HG03064 (cell line): ENCODE data around the gene LDB3.
"Not testable (repeated sequence)": the region's sequence is repeated elsewhere in the genome, so short reads cannot be mapped to it uniquely, and the experiment has no call there.

Experiments
- ATAC-seq: cut with Tn5 transposase; IDR thresholded peaks from one replicate; pipeline ENCODE4 v1.9.1; 2021; ENCODE audit warnings: low read depth; ENCODE audit not compliant: unreplicated experiment

Gene LDB3, protein sequence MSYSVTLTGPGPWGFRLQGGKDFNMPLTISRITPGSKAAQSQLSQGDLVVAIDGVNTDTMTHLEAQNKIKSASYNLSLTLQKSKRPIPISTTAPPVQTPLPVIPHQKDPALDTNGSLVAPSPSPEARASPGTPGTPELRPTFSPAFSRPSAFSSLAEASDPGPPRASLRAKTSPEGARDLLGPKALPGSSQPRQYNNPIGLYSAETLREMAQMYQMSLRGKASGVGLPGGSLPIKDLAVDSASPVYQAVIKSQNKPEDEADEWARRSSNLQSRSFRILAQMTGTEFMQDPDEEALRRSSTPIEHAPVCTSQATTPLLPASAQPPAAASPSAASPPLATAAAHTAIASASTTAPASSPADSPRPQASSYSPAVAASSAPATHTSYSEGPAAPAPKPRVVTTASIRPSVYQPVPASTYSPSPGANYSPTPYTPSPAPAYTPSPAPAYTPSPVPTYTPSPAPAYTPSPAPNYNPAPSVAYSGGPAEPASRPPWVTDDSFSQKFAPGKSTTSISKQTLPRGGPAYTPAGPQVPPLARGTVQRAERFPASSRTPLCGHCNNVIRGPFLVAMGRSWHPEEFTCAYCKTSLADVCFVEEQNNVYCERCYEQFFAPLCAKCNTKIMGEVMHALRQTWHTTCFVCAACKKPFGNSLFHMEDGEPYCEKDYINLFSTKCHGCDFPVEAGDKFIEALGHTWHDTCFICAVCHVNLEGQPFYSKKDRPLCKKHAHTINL

DNA sequence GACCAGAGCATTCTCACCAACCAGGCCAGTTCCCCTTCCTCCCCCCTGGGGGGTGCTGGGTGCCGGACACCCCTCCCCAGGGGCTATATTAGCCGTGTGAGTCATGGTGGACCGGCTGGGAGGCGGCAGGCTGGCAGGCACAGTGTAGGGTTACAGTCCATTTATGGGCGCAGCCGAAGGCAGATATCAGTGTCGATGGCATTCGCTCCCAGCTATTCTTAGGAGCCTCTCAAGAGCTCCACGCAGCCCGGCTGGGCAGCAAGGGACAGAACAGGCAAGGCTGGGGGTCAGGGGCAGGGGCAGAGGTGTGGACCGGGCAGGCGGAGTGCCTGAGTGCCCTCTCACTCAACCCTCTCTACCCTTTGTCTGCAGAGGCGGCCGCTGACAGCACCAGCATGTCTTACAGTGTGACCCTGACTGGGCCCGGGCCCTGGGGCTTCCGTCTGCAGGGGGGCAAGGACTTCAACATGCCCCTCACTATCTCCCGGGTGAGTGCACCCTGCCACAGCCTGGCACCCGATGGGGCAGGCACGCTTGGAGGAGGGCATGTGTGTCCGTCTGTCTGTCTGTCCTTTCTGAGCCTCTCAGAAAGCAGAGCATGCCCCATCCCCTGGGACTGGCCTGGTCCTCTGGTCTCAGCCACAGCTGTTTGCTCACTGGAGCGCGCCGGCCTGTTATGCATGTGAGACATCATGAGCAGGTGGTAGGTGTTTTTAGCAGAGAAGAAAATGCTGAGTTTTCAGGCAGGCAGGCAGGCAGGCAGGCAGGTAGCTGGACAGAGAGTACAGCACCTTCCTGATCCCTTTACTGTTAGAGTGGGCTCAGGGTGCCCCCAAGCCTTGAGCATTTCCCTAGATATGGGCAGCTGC lies at the start of gene LDB3:
LDB3 (plus strand) TSS at position 215 of the 869 bp plus-strand sequence; CDS start at position 396, 181 bp downstream.
- ATAC-seq: no peak

DNA sequence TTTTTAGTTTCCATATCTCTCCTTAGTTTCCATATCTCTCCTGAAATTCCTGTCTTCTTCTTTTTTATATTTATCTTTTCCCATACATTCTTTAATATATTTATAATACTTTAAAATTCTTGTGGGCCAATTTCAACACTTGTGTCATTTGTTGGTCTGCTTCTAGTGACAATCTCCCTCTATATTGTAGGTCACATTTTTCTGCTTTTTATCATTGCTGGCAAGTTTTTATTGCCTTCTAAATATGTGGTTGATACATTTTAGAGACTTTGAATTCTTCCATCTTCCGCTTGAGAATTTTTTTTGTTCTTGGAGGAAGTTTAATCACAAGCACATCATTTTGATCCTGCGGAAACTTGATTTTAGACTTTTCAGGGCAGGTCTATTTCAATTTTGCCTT lies 40.0 kb upstream of the LDB3 start:
- ATAC-seq: no peak

DNA sequence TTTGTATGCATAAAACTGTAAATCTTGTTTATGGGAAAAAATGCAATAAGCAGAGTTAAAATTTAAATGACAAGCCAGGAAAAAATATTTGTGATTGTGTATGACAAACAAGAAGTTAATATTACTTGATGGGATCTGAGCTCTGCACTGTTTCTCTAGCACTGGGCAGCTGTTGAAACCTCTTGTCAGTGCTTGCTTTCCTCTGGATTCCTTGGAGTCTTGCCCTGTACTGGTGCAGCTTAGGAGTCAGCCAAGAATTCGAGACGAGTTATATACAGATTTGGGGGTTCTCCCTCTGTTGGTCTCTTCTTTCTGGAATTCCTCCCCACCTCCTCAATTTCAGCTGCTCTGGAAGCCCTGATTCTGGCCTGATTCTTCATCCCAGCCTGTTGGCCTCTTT lies 38.2 kb upstream of the LDB3 start:
- no peak for ATAC-seq

DNA sequence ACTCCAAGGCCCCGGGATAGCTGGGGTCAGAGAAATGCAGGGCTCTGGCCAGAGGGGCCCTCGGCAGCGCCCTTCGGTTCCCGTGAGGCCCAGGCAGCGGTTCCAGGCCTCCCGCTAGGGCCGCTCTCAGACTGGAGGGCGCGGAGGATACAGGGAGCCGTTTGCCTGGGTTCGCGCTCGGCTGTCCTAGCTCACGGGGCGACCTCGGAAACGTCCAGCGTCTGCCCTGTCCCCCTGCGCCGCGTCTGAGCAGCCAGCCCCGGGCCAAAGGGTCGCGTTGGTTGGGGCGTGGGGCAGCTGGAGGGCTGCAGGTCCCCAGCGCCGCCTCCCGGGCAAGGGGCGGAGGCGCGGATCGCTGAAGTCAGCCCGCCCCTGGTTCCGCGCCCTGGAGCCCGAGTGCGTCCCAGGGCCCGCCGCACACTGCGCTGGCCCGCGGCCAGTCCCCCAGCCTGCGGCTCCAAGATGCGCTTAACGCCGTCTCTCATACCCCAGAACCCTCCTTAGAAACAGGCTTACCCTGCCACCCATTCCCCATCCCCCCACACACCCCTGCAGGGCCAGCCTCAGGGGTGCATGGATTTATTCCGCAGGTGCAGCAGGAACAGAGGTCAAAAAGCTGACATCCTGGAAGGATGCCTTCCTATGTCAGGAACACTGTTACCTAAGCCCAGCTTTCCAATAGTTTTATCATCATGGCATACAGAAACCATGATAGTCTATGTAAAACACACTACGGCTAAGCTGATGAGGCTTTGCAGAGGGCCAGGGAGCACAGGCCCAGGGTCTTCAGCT lies 36.1 kb upstream of the LDB3 start:
- no peak for ATAC-seq

DNA sequence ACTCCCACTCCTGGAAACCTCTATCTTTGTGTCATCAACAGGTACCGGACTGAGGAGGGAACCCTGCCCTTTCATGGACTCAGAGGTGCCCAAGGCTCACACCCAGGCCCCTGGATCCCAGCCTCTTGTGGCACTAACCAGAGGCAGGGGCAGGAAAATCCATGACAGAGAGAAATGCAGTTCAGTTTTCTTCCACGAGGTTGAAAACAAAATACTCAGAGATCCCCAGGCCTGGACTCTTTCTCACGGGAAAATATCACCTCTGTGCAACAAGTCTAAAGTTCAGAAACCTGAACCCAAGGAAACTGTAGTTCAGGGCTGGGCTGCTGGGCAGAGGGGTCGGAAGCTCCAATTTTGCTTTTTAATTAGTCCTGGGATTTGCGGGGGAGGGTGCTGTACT lies 35.4 kb upstream of the LDB3 start:
- ATAC-seq: no peak

DNA sequence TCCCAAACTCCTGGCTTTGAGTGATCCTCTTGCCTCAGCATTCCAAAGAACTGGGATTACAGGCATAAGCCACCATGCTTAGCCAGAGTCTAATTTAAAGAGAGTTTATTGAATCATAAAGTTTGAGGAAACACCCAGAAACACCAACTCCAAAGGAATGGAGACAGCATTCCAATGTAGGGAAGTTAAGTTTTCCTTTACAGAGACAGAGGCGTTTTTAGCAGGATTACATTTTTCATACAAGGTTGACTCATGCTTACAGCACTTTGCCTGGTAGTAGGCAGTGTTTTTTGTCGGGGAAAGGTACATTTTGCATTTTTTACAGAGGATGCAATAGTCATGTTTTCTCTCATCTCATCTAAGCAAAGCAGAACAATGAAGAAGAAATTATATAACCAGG lies 32.9 kb upstream of the LDB3 start:
- ATAC-seq: no peak

DNA sequence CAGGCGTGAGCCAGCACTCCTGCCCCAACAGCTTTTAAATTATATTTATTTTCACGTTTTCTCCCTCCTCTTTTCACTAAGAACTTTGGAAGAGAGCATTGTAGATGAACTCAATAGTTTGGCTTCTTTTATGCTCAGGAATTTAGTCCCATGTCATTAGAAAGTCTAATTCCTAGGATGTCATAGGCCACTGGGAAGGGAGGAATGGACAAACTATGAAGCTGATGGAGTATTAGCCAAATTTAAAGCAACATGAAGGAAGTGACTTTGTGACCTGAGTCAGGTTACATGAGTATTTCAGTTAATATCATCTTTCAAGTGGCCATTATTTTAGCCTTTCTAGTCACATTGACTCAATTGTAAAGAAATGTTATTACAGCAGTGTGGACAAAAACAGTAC lies 32.0 kb upstream of the LDB3 start:
- no peak for ATAC-seq

DNA sequence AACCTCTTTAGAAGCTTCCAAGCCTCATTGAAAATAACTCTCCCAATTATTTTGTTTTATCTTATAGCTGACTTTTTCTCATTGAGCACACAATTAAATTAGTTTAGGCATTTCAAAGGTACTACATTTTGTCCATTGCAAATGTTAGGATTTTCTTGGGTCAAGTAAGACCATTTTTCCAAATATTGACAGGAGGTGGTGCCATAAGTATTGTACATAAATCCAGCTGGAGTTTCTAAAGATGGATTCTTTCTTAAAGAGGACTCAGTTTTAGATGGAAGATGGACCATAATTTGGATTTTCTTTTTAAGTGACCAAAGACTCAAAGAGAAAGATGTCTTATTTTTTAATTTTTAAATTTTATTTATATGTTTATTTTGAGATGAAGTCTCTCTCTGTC lies 26.3 kb upstream of the LDB3 start:
- no peak for ATAC-seq

DNA sequence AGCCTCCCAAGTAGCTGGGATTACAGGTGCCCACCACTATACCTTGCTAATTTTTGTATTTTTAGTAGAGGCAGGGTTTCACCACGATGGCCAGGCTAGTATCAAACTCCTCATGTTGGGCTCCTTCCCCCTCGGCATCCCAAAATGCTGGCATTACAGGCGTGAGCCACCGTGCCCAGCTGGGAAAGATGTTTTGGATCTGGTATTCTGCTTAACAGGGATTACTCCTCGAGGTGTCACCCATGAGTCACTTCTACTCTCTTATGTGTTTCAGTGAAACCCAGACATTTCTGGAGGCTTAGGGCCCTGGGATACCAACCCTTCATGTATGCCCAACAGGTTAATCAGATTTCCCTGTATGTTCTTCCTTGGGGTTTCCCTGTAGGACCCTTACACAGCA lies 25.8 kb upstream of the LDB3 start:
- ATAC-seq: no peak

DNA sequence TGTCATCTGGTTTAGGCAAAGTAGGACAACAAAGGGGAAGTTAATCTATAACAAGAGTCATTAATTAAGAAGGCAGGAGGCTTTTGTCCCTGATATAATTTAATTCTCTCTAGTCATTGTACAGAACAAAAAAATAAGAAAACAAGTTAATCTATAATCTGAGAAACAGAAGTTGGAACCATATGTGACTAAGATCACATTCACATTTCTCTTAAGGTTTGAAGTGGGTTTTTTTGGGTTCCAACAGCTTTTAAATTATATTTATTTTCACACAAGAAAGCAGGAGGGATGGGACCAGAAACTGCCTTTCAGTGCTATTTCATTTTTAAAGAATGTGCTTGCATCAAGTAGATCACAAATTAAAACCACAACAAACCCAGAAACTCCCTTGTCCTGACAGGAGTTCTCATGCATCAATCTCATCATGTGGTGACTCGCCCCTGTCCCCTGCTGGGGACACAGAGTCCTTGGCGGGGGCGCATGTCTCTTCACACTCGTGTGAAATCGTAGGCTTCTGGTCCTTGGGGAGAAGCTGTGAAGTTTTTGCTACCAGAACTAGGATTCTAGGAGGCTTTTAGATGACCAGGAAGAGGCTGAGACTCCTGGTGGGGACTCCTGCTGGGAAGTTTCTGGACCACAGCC lies 24.0 kb upstream of the LDB3 start:
- no peak for ATAC-seq

DNA sequence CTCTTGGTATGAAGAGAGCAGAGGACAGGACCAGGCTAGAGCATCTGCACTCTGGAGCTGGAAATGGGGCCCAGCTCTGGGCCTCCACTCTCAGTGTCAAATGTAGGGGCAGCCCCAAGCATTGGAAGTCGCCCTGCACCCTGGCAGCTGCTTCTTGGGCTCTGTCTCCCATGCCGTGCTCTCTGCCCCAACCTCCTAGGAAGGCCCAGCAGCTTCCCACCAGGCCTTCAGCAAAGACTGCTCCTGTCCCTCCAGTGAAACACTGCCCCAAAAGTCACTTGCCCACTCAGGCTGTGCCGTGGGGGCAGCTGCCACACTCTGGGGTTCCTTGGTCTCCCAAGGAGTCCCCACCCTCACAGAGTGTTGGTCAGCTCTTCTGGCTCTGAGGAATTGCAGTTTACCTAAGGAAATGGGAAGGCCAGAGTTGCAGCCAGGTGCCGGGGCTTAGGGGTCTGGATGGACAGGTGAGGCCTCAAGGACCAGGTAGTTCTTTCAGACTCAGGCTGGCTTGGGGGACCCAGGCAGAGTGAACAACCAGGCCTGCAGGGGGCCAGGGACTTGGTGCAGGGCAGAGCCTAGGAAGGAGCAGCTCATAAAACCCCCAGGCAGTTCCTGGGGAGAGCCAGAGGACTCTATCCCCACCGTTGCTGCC lies 23.4 kb upstream of the LDB3 start:
- no peak for ATAC-seq

DNA sequence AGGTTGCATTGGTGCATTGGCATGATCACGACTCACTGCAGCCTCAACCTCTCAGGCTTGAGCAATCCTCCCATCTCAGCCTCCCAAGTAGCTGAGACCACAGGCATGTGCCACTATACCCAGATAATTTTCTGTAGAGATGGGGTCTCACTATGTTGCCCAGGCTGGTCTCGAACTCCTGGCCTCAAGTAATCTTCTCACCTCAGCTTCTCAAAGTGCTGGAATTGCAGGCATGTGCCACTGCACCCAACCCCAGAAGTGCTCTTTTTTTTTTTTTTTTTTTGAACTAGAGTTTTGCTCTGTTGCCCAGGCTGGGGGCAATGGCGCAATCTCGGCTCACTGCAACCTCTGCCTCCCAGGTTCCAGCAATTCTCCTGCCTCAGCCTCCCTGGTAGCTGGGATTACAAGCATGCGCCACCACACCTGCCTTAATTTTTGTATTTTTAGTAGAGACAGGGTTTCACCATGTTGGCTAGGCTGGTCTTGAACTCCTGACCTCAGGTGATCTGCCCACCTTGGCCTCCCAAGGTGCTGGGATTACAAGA lies 22.6 kb upstream of the LDB3 start:
- ATAC-seq: not testable (repeated sequence)

DNA sequence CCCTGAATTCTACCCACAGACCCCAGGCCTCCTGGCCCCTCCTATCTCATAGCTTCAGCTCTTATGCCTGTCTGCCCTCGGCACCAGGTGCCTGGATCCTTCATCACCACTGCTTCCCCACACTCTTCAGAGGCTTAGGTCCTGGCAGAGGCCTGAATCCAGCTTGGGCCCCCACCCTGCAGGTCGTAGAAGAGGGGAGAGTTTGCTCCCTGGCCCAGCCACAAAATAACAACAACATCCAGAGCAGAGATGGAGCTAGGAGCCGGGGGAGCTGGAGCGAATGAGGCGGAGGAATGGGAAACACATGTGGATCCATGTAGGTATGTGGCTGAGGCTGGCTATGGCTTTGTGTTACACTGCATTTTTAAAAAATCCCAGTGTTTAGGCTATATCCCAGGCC lies 21.8 kb upstream of the LDB3 start:
- no peak for ATAC-seq

DNA sequence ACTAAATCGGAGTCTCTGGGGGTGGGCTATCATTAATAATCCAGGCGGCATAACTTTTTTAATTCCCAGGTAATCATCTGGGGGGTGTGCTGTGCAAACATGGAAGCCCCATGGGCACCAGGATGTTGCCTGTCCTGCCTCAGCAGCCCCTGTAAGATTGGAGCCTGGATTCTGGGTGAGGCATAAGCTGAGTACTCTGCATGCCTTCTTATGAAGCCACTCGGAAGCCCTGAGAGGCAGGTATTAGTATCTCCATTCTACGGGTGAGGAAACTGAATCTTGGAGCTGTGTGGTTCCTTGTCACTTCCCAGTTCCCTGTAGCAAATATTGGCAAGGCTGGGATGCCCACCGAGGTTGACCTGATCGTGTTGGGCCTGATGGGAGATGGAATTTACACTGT lies 21.4 kb upstream of the LDB3 start:
- ATAC-seq: no peak

DNA sequence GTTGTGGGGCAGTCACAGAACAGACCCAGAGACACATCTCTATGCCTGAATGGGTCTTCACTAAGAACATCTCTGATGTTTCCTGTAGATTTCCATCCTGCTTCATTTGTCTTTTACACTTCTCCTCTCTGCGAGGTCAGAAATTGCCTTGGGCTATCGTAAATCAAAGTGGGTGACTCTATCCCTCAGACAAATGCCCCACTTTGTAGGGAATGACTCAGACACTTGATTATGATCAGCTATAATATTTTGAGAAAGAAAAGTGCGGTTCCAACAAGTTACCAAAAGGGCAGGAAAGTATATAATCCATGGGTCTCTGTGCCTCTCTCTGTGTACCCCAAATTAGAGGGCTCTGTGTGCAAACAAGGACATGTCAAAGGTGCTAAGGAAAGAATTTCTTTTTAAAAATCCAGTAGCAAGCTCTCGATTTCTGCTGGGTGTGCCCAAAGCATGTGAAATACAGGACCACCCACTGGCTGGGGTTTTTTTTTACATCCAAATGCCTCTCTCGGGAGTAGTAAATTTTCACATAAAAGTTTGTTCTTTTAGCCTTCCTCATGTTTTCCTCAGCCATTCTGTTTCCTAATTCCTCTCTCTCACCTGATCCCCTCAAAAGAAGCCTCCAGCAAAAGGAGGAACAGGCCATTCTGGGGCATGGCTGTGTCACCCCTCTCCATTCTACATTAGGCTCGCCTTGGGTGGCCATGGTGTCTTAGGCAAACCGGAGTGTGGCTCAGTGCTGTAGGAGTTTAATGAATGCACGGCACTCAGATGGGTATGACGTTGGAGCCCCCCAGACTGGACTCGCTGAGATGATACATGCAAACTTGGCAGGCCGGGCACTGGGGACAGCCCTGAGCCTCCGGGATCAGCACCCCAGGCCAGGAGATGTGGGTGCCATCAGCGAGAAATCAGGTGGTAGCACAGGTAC lies 20.3 kb upstream of the LDB3 start:
- ATAC-seq: no peak

DNA sequence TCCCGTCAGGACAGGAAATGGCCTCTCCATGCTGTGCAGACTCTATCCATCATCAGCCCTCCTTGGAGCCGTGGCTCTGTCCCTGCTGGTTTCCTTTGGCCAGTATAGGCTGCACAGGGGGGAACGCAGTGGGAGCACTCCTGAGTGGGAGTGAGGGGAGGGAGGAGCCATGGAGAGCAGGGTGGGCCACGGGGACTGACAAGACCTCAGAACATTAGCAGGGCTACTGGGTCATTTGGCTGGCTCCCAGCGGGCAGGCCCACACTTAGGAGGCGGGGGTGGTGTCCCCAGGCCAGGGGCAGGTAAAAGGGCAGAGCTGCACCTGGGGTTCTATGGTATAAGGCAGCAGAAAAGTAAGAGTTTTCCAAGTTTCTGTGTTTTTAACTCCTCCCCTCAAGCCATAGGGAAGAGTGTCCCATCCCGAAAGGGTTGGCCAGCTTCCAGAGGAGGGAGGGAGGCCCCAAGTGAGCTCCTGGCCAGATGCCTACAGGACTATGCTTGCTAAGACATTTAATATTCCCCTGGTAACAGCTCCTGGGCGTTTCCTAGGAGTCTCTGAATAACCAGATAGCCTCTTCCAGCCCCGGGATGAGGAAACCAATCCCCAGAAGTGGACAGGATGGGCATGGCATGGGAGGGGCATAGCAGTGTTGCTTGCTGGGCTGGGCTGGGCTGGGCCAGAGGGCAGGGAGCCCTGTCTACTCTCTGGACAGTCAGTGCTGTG lies 19.4 kb upstream of the LDB3 start:
- ATAC-seq: no peak

DNA sequence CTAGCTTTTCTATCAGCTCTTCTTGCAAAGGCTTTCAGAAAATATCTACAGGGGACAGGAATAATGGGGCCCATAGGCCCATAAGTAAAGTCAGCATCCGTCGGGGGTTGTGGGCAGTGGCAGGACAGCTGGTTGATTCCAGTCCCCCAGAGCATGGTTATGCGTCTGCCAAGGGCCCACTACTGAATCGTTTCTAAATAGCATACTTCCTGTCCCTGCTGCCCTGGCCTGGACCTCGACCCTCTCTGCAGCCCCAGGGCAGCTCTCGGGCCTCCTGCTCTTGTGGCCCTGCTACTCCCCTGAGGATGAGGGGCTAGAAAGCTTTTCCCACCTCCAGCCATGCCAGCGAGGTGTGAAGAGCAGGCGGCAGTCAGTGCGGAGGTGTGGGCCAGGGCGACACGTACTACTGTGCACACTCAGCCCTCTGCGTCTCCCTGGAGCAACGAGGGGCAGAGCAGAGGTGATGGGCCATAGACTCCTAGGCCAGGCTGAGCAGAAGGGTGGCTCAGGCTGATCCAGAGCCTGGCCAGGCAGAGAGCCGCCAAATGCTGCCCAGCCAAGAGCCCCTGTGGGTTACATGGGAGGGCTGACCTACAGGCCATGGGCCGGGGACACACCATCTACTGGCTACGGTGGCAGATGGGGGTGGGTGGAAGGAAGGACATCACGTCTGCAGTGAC lies 18.7 kb upstream of the LDB3 start:
- no peak for ATAC-seq
